Hepatocyte (in vitro differentiated cells): Measurements from ENCODE around the gene WDFY4. TPM values are rescaled to one million over a fixed set of nuclear protein-coding genes. Genes with fewer than 3 reads are reported as not detected.

Experiments used
- DNase-seq: peaks from one replicate; pipeline ENCODE4 v3.0.0-alpha.2; 2016; ENCODE audit warnings: low spot score
- H2AFZ ChIP-seq: fragments of 200-600 bp; sonication (generic); 2 replicates; pipeline ENCODE4 v1.6.0; 2016; ENCODE audit warnings: antibody characterized with exemption, mild to moderate bottlenecking
- H3K27ac ChIP-seq: fragments of 200-600 bp; sonication (generic); 2 replicates; pipeline ENCODE4 v1.5.1; 2016; ENCODE audit warnings: mild to moderate bottlenecking
- H3K27me3 ChIP-seq: fragments of 200-600 bp; sonication (generic); 2 replicates; pipeline ENCODE4 v1.6.1; 2016
- H3K36me3 ChIP-seq: fragments of 200-600 bp; sonication (generic); replicated peaks from 2 replicates; pipeline ENCODE4 v1.5.1; 2016; ENCODE audit warnings: low read depth; ENCODE audit not compliant: insufficient read depth
- H3K4me1 ChIP-seq: fragments of 200-600 bp; sonication (generic); 2 replicates; pipeline ENCODE4 v1.5.1; 2016; ENCODE audit warnings: mild to moderate bottlenecking, moderate library complexity; ENCODE audit not compliant: insufficient read depth
- H3K4me2 ChIP-seq: fragments of 200-600 bp; sonication (generic); 2 replicates; pipeline ENCODE4 v1.6.0; 2016
- H3K4me3 ChIP-seq: fragments of 200-600 bp; sonication (generic); 2 replicates; pipeline ENCODE4 v1.5.1; 2016; ENCODE audit warnings: mild to moderate bottlenecking
- H3K79me2 ChIP-seq: fragments of 200-600 bp; sonication (generic); 2 replicates; pipeline ENCODE4 v1.6.0; 2017; ENCODE audit warnings: mild to moderate bottlenecking
- H3K9me2 ChIP-seq: fragments of 200-600 bp; sonication (generic); replicated peaks from 2 replicates; pipeline ENCODE4 v1.6.0; 2017; ENCODE audit warnings: mild to moderate bottlenecking; ENCODE audit not compliant: insufficient read depth
- H3K9me3 ChIP-seq: fragments of 200-600 bp; sonication (generic); 2 replicates; pipeline ENCODE4 v1.5.1; 2016; ENCODE audit warnings: low read depth, mild to moderate bottlenecking
- H4K20me1 ChIP-seq: fragments of 200-600 bp; sonication (generic); 2 replicates; pipeline ENCODE4 v1.6.0; 2016; ENCODE audit warnings: mild to moderate bottlenecking; ENCODE audit not compliant: insufficient read depth, poor library complexity, severe bottlenecking
- EZH2 ChIP-seq: fragments of 200-600 bp; sonication (generic); IDR thresholded peaks from 2 replicates; pipeline ENCODE4 v1.6.1; 2016; ENCODE audit warnings: antibody characterized with exemption, mild to moderate bottlenecking, borderline replicate concordance
- EZH2phosphoT487 ChIP-seq: fragments of 200-600 bp; sonication (generic); IDR thresholded peaks from one replicate; pipeline ENCODE4 v1.6.1; 2018; ENCODE audit warnings: antibody characterized with exemption, mild to moderate bottlenecking, low read depth, moderate library complexity; ENCODE audit not compliant: unreplicated experiment, severe bottlenecking
- WGBS: methylation state at CpG from one replicate; pipeline ENCODE4 v1.1.6; 2016; ENCODE audit warnings: low lambda C conversion rate; ENCODE audit errors: missing lambda C conversion rate; 5-methylcytosine and 5-hydroxymethylcytosine counted together
- polyA plus RNA-seq: library from polyadenylated mRNA; unstranded; fragments of >200 nt; fragmentation: Nextera tagmentation; extraction: Ambion mirVana; gene quantifications from 2 replicates; pipeline ENCODE4 v1.2.1, GENCODE V29; 2016
- total RNA-seq: library from RNA; depleted of rRNA; stranded (reverse); fragments of >200 nt; gene quantifications from 2 replicates; pipeline ENCODE4 v1.2.3, GENCODE V29; 2014
- TF ChIP-seq, protein P1 (sequence below): fragments of 200-600 bp; sonication (generic); IDR thresholded peaks from 2 replicates; pipeline ENCODE4 v1.5.1; 2016; ENCODE audit warnings: antibody characterized with exemption, mild to moderate bottlenecking; ENCODE audit not compliant: poor library complexity

The WDFY4 gene
- total and polyA plus RNA-seq, 2 experiments from 2014 or later = 0.43 to 0.91 TPM

- Histone ChIP-seq H4K20me1 (no peaks in the 10 kb centered on the region), H2AFZ (no peak overlapping the region), H3K4me1 (no peaks in the 10 kb centered on the region), H3K27me3 (peaks cover 10% of the 10 kb centered on the region), H3K4me2 (no peak overlapping the region), H3K9me3 (no peaks in the 10 kb centered on the region), H3K79me2 (no peaks in the 10 kb centered on the region), H3K27ac (no peak overlapping the region), H3K4me3 (no peak overlapping the region), H3K9me2 (no peaks in the 10 kb centered on the region), H3K36me3 (no peaks in the 10 kb centered on the region)
- TF ChIP-seq EZH2 (no peak), EZH2phosphoT487 (no peak)
- TF ChIP-seq, protein P1, sequence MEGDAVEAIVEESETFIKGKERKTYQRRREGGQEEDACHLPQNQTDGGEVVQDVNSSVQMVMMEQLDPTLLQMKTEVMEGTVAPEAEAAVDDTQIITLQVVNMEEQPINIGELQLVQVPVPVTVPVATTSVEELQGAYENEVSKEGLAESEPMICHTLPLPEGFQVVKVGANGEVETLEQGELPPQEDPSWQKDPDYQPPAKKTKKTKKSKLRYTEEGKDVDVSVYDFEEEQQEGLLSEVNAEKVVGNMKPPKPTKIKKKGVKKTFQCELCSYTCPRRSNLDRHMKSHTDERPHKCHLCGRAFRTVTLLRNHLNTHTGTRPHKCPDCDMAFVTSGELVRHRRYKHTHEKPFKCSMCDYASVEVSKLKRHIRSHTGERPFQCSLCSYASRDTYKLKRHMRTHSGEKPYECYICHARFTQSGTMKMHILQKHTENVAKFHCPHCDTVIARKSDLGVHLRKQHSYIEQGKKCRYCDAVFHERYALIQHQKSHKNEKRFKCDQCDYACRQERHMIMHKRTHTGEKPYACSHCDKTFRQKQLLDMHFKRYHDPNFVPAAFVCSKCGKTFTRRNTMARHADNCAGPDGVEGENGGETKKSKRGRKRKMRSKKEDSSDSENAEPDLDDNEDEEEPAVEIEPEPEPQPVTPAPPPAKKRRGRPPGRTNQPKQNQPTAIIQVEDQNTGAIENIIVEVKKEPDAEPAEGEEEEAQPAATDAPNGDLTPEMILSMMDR = no peak
- WGBS = 48% methylated on average over 5 of the region's 5 CpGs
- no peak for DNase-seq
These were observed 23.5 kb downstream of the WDFY4 start for GRCh38 chr10:48708144-48708543.

DNA sequence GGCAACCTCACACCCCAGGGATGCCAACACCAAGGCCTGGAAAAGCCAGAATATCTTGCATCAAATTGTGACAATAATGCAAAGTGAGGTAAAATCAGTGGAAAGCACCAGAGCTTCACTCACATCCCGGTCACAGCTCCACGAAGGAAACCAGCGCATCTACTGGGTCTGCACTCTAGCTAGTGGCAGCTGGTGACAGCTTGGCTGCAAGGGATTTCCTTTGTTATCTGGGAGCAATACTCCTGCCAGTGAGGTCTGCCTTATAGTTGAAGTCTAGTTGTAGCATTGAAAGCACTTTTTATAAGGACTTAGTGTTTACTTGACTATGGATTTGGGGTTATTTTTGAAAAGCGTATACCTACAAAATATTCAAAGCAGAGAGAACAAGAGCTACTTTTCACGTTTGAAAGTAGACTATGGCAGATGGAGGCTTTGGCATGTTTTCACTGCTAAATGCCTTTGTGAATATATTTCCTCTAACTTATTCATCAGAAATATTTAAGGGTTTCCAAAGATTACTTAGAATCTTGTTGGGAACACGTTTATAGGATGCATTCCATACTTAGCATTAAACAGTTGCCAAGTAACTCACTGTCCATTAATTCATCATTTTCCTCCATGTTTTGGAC lies 26.1 kb downstream of the WDFY4 start:
- Histone ChIP-seq H3K27ac (no peak overlapping the region), H3K79me2 (no peaks in the 10 kb centered on the region), H2AFZ (no peak overlapping the region), H3K4me2 (no peak overlapping the region), H3K27me3 (peaks cover 10% of the 10 kb centered on the region), H3K9me3 (no peaks in the 10 kb centered on the region), H3K36me3 (no peaks in the 10 kb centered on the region), H3K4me1 (no peaks in the 10 kb centered on the region), H4K20me1 (no peaks in the 10 kb centered on the region), H3K4me3 (no peak overlapping the region), H3K9me2 (no peaks in the 10 kb centered on the region)
- 73% methylated on average over 6 of the region's 6 CpGs for WGBS
- TF ChIP-seq, protein P1 = no peak
- TF ChIP-seq EZH2 (no peak), EZH2phosphoT487 (no peak)
- no peak for DNase-seq

GRCh38 chr10:48711830-48712229 lies 27.2 kb downstream of the WDFY4 start:
- no peak for DNase-seq
- no peaks in the 10 kb centered on the region for H4K20me1 ChIP-seq
- H3K27ac ChIP-seq = no peak overlapping the region
- 87% methylated on average over 3 of the region's 3 CpGs for WGBS
- no peak overlapping the region for H2AFZ ChIP-seq
- no peaks in the 10 kb centered on the region for H3K9me3 ChIP-seq
- H3K4me3 ChIP-seq = no peak overlapping the region
- no peaks in the 10 kb centered on the region for H3K4me1 ChIP-seq
- H3K4me2 ChIP-seq = no peak overlapping the region
- TF ChIP-seq EZH2 (no peak), EZH2phosphoT487 (no peak)
- TF ChIP-seq, protein P1 = no peak
- H3K36me3 ChIP-seq = no peaks in the 10 kb centered on the region
- H3K79me2 ChIP-seq = no peaks in the 10 kb centered on the region
- peaks cover 6% of the 10 kb centered on the region for H3K27me3 ChIP-seq
- no peaks in the 10 kb centered on the region for H3K9me2 ChIP-seq
